GM19372 (cell line): ENCODE data around the gene SMARCA1.

ENCODE experiments used
- ATAC-seq: cut with Tn5 transposase; IDR thresholded peaks from one replicate; pipeline ENCODE4 v1.9.1; 2021; ENCODE audit warnings: mild to moderate bottlenecking, low read depth, moderate library complexity; ENCODE audit not compliant: unreplicated experiment

Gene SMARCA1

GRCh38 chrX:129462707-129463106 is 60.6 kb downstream of the SMARCA1 start:
- ATAC-seq: no peak

DNA sequence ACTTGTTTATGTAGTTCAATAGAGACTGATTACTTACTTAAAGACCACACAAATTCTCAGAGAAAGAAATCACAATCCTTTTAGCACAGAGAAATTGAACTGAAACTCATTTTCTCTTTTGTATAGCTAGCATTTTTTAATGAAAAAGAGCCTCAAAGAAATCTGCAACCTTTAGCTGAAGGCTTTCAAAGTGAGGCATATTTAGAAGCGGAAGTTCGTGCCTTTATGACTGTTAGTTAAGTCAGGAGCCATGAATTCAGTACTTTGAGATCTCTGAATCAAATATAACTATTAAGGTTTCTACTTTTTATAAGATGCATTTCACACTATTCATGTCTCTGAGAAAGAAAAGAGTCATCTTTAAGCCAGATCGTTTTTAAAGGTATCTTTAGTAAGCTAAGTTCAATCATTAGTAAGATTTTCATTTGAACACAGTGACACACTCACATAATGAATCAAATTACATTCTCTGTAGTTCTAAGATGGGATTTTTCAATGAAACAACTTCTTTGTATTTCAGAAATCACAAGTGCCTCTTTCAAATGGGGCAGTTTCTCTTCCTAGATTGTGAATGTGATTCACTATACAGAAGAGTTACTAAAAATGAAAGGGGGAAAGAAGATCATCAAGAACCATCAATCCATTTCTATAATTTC is 61.4 kb downstream of the SMARCA1 start:
- no peak for ATAC-seq

- ATAC-seq: no peak
Observed at GRCh38 chrX:129452523-129452922, 70.8 kb downstream of the SMARCA1 start.

GRCh38 chrX:129450123-129450522 is 73.2 kb downstream of the SMARCA1 start:
- no peak for ATAC-seq

DNA sequence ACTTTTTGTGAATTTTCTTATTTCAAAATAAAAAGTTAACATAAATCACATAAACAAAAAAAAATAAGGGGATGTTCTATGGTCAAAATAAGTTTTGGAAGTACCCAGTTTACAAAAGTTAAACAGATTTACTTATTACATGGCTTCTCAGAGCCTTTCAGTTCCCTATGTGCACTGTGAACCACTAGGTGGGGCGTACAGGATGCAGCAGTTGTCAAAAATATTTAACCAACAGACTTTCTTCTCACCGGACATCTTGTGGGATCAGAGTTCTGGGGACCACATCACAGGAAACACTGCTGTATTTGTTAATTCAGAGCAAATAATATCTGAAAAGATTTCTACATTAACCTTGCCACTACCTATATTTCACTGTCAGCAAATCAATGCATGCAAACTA is 74.1 kb downstream of the SMARCA1 start:
- no peak for ATAC-seq

- ATAC-seq: no peak
Observed at GRCh38 chrX:129445436-129445835, 77.9 kb downstream of the SMARCA1 start.

DNA sequence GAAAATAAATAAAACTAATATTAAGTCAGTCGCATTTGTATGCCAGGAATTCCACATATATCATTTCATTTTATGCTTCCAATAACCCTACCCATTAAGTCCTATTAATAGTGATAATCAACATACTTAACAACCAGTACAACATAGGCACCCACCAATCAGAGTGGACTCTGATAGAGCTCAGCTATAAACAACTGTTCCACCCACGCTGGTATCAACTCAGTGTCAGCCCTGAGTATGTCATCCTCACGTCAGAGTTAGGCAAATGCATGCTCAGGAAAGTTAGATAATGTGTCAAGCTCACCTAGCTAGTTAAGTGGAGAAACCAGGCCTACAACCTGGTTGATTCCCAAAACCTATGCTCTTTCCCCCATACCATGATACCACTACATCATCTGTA is 89.3 kb downstream of the SMARCA1 start:
- no peak for ATAC-seq

DNA sequence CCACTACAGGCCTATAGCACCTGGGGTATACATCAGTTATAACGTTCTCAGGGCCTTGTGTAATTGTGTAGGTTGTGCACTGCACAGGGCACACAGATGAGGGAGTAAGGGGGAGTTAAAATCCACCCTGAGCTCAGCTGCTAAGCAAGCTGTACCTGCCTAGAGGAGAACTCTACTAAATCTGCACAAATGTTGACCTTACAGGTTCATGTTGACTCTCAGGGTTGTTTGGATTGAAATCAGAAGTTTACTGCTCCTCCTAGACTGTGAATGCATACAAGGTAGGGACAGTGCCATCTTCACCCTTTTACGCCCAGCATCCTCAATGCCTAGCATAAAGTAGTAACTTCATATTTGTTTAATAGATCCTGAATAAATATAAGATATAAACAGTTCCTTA is 89.8 kb downstream of the SMARCA1 start:
- ATAC-seq: no peak

DNA sequence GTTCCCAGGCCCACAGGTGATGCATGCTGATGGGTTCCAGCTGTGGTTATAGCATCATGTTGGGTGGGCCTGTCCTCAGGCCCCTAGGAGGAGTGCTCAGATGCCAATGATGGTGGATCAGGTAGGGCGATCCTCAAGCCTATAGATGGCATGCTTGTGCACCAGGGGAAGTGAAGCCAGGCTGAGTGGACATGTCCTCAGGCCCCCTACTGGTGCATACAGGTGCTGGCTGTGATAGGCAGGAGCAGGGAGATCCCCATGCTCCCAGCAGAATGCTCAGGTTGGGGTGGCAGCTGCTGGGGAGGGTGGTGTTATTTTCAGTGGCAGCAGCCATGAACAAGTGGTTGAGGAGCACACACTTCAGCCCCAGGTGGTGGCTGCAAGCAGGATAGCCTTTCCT is 96.0 kb downstream of the SMARCA1 start:
- ATAC-seq: no peak

DNA sequence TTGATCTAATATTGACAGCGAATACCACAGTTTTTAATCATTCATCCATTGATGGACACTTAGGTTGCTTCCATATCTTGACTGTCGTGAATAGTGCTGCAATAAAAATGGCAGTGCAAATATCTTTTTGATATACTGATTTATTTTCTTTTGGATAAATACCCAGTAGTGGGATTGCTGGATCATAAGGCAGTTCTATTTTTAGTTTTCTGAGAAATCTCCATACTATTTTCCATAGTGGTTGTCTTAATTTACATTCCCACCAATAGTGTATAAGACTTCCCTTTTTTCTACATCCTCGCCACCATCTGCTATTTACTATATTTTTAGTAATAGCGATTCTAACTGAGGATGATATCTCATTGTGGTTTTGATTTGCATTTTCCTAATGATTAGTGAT is 100.1 kb downstream of the SMARCA1 start:
- no peak for ATAC-seq

DNA sequence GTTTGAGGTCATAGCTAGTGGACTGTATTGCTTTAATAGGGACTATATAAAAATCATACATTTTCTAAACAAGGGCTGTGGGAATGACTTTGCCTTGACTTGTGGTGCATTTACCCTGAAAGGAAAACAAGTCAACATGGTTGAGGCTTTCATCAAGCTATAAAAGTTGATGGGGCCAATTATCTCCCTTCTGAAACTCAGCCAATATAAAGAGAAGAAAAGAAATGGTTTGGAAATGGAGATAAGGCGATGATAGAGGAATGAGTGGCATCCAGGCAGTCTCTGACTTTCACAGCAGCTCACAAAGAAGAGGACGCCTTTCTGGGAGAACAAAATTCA is 118.7 kb downstream of the SMARCA1 start:
- ATAC-seq: no peak

GRCh38 chrX:129403974-129404669 is 119.2 kb downstream of the SMARCA1 start:
- ATAC-seq: no peak
